K562 treated with DMSO at 1 percent for 4 hours (cell line): ENCODE data around the gene SAXO2. TPM values are rescaled to one million over a fixed set of nuclear protein-coding genes. Genes with fewer than 3 reads are reported as not detected.

Experiments used
- total RNA-seq: library from RNA; unstranded; fragments of 300-600 nt; gene quantifications from 2 replicates; pipeline ENCODE4 v1.2.3, GENCODE V29; 2022; ENCODE audit not compliant: insufficient read depth

SAXO2 gene
- 12.7 and 15.7 TPM in 2 replicates for total RNA-seq

GRCh38 chr15:82262422-82263026, at the start of gene SAXO2, which contains the start of gene EFL1:
TSS of gene SAXO2 (plus strand) at chr15:82262818. CDS start at chr15:82262880, 62 bp downstream.
TSS of gene EFL1 (minus strand) at chr15:82262734. CDS start at chr15:82261778, 956 bp downstream.

Other genes starting within 250 kb of the SAXO2 start
- 19.1 and 21.9 TPM in 2 replicates for gene MEX3B, start 216.8 kb upstream of the SAXO2 start, total RNA-seq
- gene EFL1, start 84 bp upstream of the SAXO2 start, total RNA-seq: 8.4 and 10.8 TPM in 2 replicates
- 0.84 and 1.6 TPM in 2 replicates for gene GOLGA6L10, start 86.7 kb downstream of the SAXO2 start, total RNA-seq
- 2.7 and 2.9 TPM in 2 replicates for gene GOLGA6L9, start 167.0 kb downstream of the SAXO2 start, total RNA-seq